Activated CD8-positive, alpha-beta memory T cell treated with anti-CD3 and anti-CD28 coated beads for 48 hours (primary cell): ENCODE data around the gene OSCP1.

Source experiments
- DNase-seq, 3 experiments: peaks; one replicate each; pipeline ENCODE4 v3.0.0-alpha.2; 2020; ENCODE audit warnings: low read depth in 2 of 3, low spot score in 2 of 3

OSCP1 gene

GRCh38 chr1:36384542-36385409 is 65.5 kb downstream of the OSCP1 start:
- DNase-seq: no peak

- DNase-seq: no peak
Observed at GRCh38 chr1:36383240-36383639, 67.0 kb downstream of the OSCP1 start.

- DNase-seq: no peak
Observed at GRCh38 chr1:36382669-36383068, 67.6 kb downstream of the OSCP1 start.

- DNase-seq: no peak
Observed at GRCh38 chr1:36382231-36382630, 68.0 kb downstream of the OSCP1 start.

- DNase-seq: no peak
Observed at GRCh38 chr1:36381405-36381804, 68.8 kb downstream of the OSCP1 start.

GRCh38 chr1:36380782-36381181 is 69.5 kb downstream of the OSCP1 start:
- no peak for DNase-seq

GRCh38 chr1:36380143-36380619 is 70.1 kb downstream of the OSCP1 start:
- no peak for DNase-seq

GRCh38 chr1:36377791-36378492 is 72.3 kb downstream of the OSCP1 start:
- DNase-seq: no peak

GRCh38 chr1:36372617-36373016 is 77.6 kb downstream of the OSCP1 start:
- DNase-seq: no peak

- DNase-seq: peak; percentile 47 to 86 (median 82)
Observed at GRCh38 chr1:36369061-36369861, 81.0 kb downstream of the OSCP1 start.
